H1 (cell line): ENCODE results near the gene SGCG. TPM values are rescaled to one million over a fixed set of nuclear protein-coding genes. Genes with fewer than 3 reads are reported as not detected.
A peak's percentile ranks its signal among the peaks of the same experiment; 100 is the strongest.

Experiments used
- CTCF ChIA-PET: fragments of 300-600 bp; sonication (Branson Sonifier 250); formaldehyde crosslinking; loops from one replicate; lab custom pipeline; 2021; ENCODE audit not compliant: partially characterized antibody; lab: Charles Lee
- POLR2A ChIA-PET: fragments of 300-600 bp; sonication (Branson Sonifier 250); formaldehyde crosslinking; loops from one replicate; lab custom pipeline; 2021; ENCODE audit warnings: inconsistent platforms; ENCODE audit not compliant: partially characterized antibody; lab: Charles Lee
- DNase-seq, 2 experiments: peaks; one replicate each; pipeline versions ENCODE4 v3.0.0 to v3.0.0-alpha.2; 2010 to 2022; ENCODE audit warnings: low spot score in 2 of 2, low read depth in 1 of 2, mixed read lengths in 1 of 2
- FAIRE-seq: peaks from 2 replicates; lab custom pipeline; 2011; peaks lifted over from hg19 to GRCh38; lab: Jason Lieb, UNC
- H2AFZ ChIP-seq: 2 replicates; pipeline ENCODE4 v1.8.1; 2012; ENCODE audit warnings: low read length, inconsistent platforms
- H2AK5ac ChIP-seq: 2 replicates; pipeline ENCODE4 v1.6.1; 2013; ENCODE audit warnings: low read depth, low read length
- H2BK120ac ChIP-seq: replicated peaks from 2 replicates; pipeline ENCODE3; 2013; ENCODE audit warnings: low read depth, low read length, inconsistent platforms
- H2BK12ac ChIP-seq: 2 replicates; pipeline ENCODE4 v1.6.1; 2013; ENCODE audit warnings: low read depth, low read length
- H2BK15ac ChIP-seq: 2 replicates; pipeline ENCODE4 v1.6.1; 2013; ENCODE audit warnings: low read length
- H2BK20ac ChIP-seq: 2 replicates; pipeline ENCODE4 v1.6.1; 2013; ENCODE audit warnings: low read length
- H2BK5ac ChIP-seq: 2 replicates; pipeline ENCODE4 v1.6.1; 2013; ENCODE audit warnings: low read depth, low read length
- H3K14ac ChIP-seq: 2 replicates; pipeline ENCODE4 v1.6.1; 2013; ENCODE audit warnings: inconsistent platforms; ENCODE audit not compliant: insufficient read length
- H3K18ac ChIP-seq: 2 replicates; pipeline ENCODE4 v1.6.1; 2013; ENCODE audit warnings: low read length; ENCODE audit errors: extremely low read depth
- H3K23ac ChIP-seq: 2 replicates; pipeline ENCODE4 v1.6.1; 2013; ENCODE audit warnings: inconsistent platforms; ENCODE audit not compliant: insufficient read length
- H3K23me2 ChIP-seq: 2 replicates; pipeline ENCODE4 v1.6.1; 2013; ENCODE audit warnings: low read depth, low read length
- H3K27ac ChIP-seq: 2 replicates; pipeline ENCODE4 v1.6.1; 2011; ENCODE audit warnings: low read depth, low read length, inconsistent platforms
- H3K27me3 ChIP-seq, 4 experiments: replicated peaks in 1 of 4; 1 replicate in 1 of 4; 2 replicates in 3 of 4; pipeline versions ENCODE4 v1.6.1 to v1.8.1; 2011 to 2013; ENCODE audit warnings: low read length in 3 of 4, mild to moderate bottlenecking in 3 of 4, inconsistent platforms in 2 of 4, mixed read lengths in 2 of 4, moderate library complexity in 1 of 4; ENCODE audit not compliant: control insufficient read depth in 3 of 4, insufficient read depth in 3 of 4; ENCODE audit errors: extremely low read depth in 1 of 4
- H3K36me3 ChIP-seq, 4 experiments: 2 replicates each; pipeline versions ENCODE4 v1.6.1 to v1.8.1; 2011 to 2013; ENCODE audit warnings: mild to moderate bottlenecking in 4 of 4, low read length in 3 of 4, moderate library complexity in 2 of 4, control low read depth in 1 of 4, inconsistent platforms in 1 of 4; ENCODE audit not compliant: insufficient read depth in 4 of 4, control insufficient read depth in 2 of 4
- H3K4ac ChIP-seq: replicated peaks from 2 replicates; pipeline ENCODE3; 2013; ENCODE audit warnings: low read length, low read depth, mixed read lengths, inconsistent platforms; ENCODE audit not compliant: insufficient read length
- H3K4me1 ChIP-seq, 4 experiments: replicated peaks in 1 of 4; 1 replicate in 1 of 4; 2 replicates in 3 of 4; pipeline versions ENCODE4 v1.6.1 to v1.8.1; 2011 to 2013; ENCODE audit warnings: low read length in 3 of 4, inconsistent platforms in 2 of 4, mixed read lengths in 1 of 4; ENCODE audit not compliant: insufficient read depth in 4 of 4, control insufficient read depth in 3 of 4
- H3K4me2 ChIP-seq, 2 experiments: 2 replicates each; pipeline versions ENCODE4 v1.6.1 to v1.8.1; 2011 to 2013; ENCODE audit warnings: low read depth in 2 of 2, low read length in 2 of 2, control low read depth in 1 of 2, inconsistent platforms in 1 of 2, mild to moderate bottlenecking in 1 of 2; ENCODE audit not compliant: insufficient read depth in 1 of 2
- H3K4me3 ChIP-seq, 4 experiments: fragments of 200-600, 300-600 bp in 1 of 4; sonication (generic), shearing (Covaris generic), sonication (Bioruptor Twin) in 1 of 4; 2 replicates each; pipeline versions ENCODE4 v1.5.1 to v1.8.1; 2011 to 2016; ENCODE audit warnings: low read length in 4 of 4, low read depth in 3 of 4, control low read depth in 2 of 4, inconsistent platforms in 2 of 4, mild to moderate bottlenecking in 2 of 4, mixed read lengths in 1 of 4, moderate library complexity in 1 of 4; ENCODE audit not compliant: insufficient read depth in 2 of 4; ENCODE audit errors: extremely low read depth in 1 of 4
- H3K56ac ChIP-seq: replicated peaks from 2 replicates; pipeline ENCODE3; 2013; ENCODE audit warnings: low read depth, mild to moderate bottlenecking, mixed read lengths, low read length, inconsistent platforms; ENCODE audit not compliant: insufficient read length
- H3K79me1 ChIP-seq: 2 replicates; pipeline ENCODE4 v1.6.1; 2013; ENCODE audit warnings: low read depth, low read length, control low read depth
- H3K79me2 ChIP-seq, 2 experiments: 2 replicates each; pipeline versions ENCODE4 v1.6.1 to v1.8.1; 2012 to 2013; ENCODE audit warnings: low read length in 2 of 2, mild to moderate bottlenecking in 2 of 2, inconsistent platforms in 1 of 2; ENCODE audit not compliant: insufficient read depth in 2 of 2, control insufficient read depth in 1 of 2
- H3K9ac ChIP-seq, 4 experiments: replicated peaks in 1 of 4; 1 replicate in 1 of 4; 2 replicates in 3 of 4; pipeline versions ENCODE4 v1.6.1 to v1.8.1; 2011 to 2013; ENCODE audit warnings: low read depth in 3 of 4, low read length in 3 of 4, control low read depth in 2 of 4, mild to moderate bottlenecking in 2 of 4, moderate library complexity in 2 of 4, inconsistent platforms in 1 of 4; ENCODE audit errors: extremely low read depth in 1 of 4
- H3K9me3 ChIP-seq, 2 experiments: 2 replicates each; pipeline versions ENCODE4 v1.6.1 to v1.8.1; 2012 to 2013; ENCODE audit warnings: mild to moderate bottlenecking in 2 of 2, moderate library complexity in 2 of 2, control low read depth in 1 of 2, inconsistent platforms in 1 of 2, low read depth in 1 of 2, low read length in 1 of 2, mixed read lengths in 1 of 2; ENCODE audit not compliant: insufficient read depth in 2 of 2
- H4K20me1 ChIP-seq, 2 experiments: replicated peaks in 1 of 2; 2 replicates each; pipeline versions ENCODE3 to v1.8.1; 2011 to 2013; ENCODE audit warnings: inconsistent platforms in 2 of 2, low read length in 2 of 2, mild to moderate bottlenecking in 1 of 2; ENCODE audit not compliant: insufficient read depth in 2 of 2, control insufficient read depth in 1 of 2
- H4K5ac ChIP-seq: 2 replicates; pipeline ENCODE4 v1.6.1; 2013; ENCODE audit warnings: low read length, low read depth, mixed read lengths, inconsistent platforms; ENCODE audit not compliant: insufficient read length
- H4K8ac ChIP-seq: 2 replicates; pipeline ENCODE4 v1.8.0; 2013; ENCODE audit warnings: mild to moderate bottlenecking, moderate library complexity, low read length, inconsistent platforms; ENCODE audit not compliant: insufficient read depth; ENCODE audit errors: extremely low read depth
- H4K91ac ChIP-seq: replicated peaks from 2 replicates; pipeline ENCODE3; 2013; ENCODE audit warnings: low read length, mixed read lengths, inconsistent platforms; ENCODE audit not compliant: insufficient read length
- E2F6 ChIP-seq: IDR thresholded peaks from 2 replicates; pipeline ENCODE4 v1.6.1; 2012; ENCODE audit warnings: inconsistent platforms
- GABPA ChIP-seq: IDR thresholded peaks from 2 replicates; pipeline ENCODE4 v1.6.1; 2011; ENCODE audit warnings: mild to moderate bottlenecking, low read length, moderate library complexity, borderline replicate concordance; ENCODE audit not compliant: insufficient read depth
- MAX ChIP-seq: IDR thresholded peaks from 2 replicates; pipeline ENCODE4 v1.6.1; 2012; ENCODE audit warnings: inconsistent platforms
- WGBS, 2 experiments: shearing (Covaris generic) in 1 of 2; methylation state at CpG; one replicate each; pipeline versions ENCODE4 v1.1.6 to v1.1.7; 2013 to 2015; ENCODE audit warnings: low lambda C conversion rate in 2 of 2, mixed read lengths in 2 of 2, inconsistent platforms in 1 of 2, low coverage in 1 of 2, missing lambda C conversion rate in 1 of 2; ENCODE audit not compliant: insufficient replicate concordance in 2 of 2, insufficient coverage in 1 of 2, insufficient read length in 1 of 2; ENCODE audit errors: extremely low coverage in 1 of 2, missing lambda C conversion rate in 1 of 2; 5-methylcytosine and 5-hydroxymethylcytosine counted together
- polyA plus RNA-seq, 7 experiments: library from polyadenylated mRNA; depleted of rRNA in 3 of 7; stranded (reverse) in 5 of 7; unstranded in 2 of 7; fragments of >200 nt in 5 of 7; fragments of 200-250 nt in 2 of 7; gene quantifications; 1 replicate in 5 of 7; 2 replicates in 1 of 7; 4 replicates in 1 of 7; pipeline versions ENCODE4 v1.2.1 to v1.2.3, GENCODE V29; 2011 to 2013; ENCODE audit warnings: missing spikeins in 2 of 7, mixed read lengths in 2 of 7
- total RNA-seq: library from RNA; stranded (reverse); fragmentation: NEBNext Ultra II Directional; extraction: Animal tissue kit (Norgen Biotek cat#: 25700); gene quantifications from 2 replicates; pipeline ENCODE4 v1.2.1, GENCODE V29; 2021

Gene SGCG
- total and polyA plus RNA-seq, 2 of the 8 experiments (the other 6 are each of a cell fraction or from before 2014, with no cell fraction given) = 0.05 TPM; not detected in 1

- TF ChIP-seq MAX (peak; percentile 23; the same call in 1 of the 2 replicates), GABPA (no peak), E2F6 (0 out of 2 replicates have a peak, but pooled peaks have one; percentile 28)
- H4K91ac ChIP-seq = no peak overlapping the region
- H3K4ac ChIP-seq = no peak overlapping the region
- DNase-seq (no peak), FAIRE-seq (no peak)
- H2AFZ ChIP-seq = no peak overlapping the region
- H3K4me3 ChIP-seq = no peak overlapping the region
- 78% methylated on average over 17 of the region's 17 CpGs; no CpG with 5 or more reads in 1 of the 2 experiments for WGBS, 2 experiments
- no peak overlapping the region for H2BK15ac ChIP-seq
- H4K8ac ChIP-seq = no peak overlapping the region
- H2BK5ac ChIP-seq = peak overlapping the region; percentile 47
- H3K79me1 ChIP-seq = no peaks in the 10 kb centered on the region
- ChIA-PET POLR2A (no interaction called here), CTCF (interaction anchor here (0.5 kb wide), 1 partner anchor 523 kb away, joined by 3 read pairs; no protein-coding TSS in a partner anchor)
- H3K9ac ChIP-seq = no peak overlapping the region
- 0 out of 4 replicates have a peak overlapping the region, but pooled peaks of 1 of the 2 experiments have one; percentile 8 for H3K4me2 ChIP-seq
- no peaks in the 10 kb centered on the region for H3K36me3 ChIP-seq
- H4K5ac ChIP-seq = no peak overlapping the region
- no peak overlapping the region for H3K14ac ChIP-seq
- H3K27me3 ChIP-seq = no peaks in the 10 kb centered on the region
- H3K4me1 ChIP-seq = peaks cover 0 to 9% (median 3%) of the 10 kb centered on the region in 4 experiments; a peak in 4 of 7 replicates
- H3K27ac ChIP-seq = no peak overlapping the region
- H3K9me3 ChIP-seq = no peaks in the 10 kb centered on the region
- H2AK5ac ChIP-seq = no peak overlapping the region
- H4K20me1 ChIP-seq = no peaks in the 10 kb centered on the region
- H3K79me2 ChIP-seq = no peaks in the 10 kb centered on the region
- 0 out of 2 replicates have a peak overlapping the region, but pooled peaks have one; percentile 35 for H2BK12ac ChIP-seq
- H2BK20ac ChIP-seq = peak overlapping the region; percentile 23; the same call in 1 of the 2 replicates
- no peak overlapping the region for H2BK120ac ChIP-seq
- H3K56ac ChIP-seq = no peak overlapping the region
- no peak overlapping the region for H3K23ac ChIP-seq
- no peaks in the 10 kb centered on the region for H3K23me2 ChIP-seq
- peak overlapping the region; percentile 38; the same call in 1 of the 2 replicates for H3K18ac ChIP-seq
Observed at GRCh38 chr13:23323946-23324709, 143.3 kb downstream of the SGCG start.
